Islet of Langerhans (tissue), 1 donor: ENCODE results near the gene ARVCF.

Source experiments
- FAIRE-seq: peaks from one replicate; lab custom pipeline; 2011; peaks lifted over from hg19 to GRCh38; lab: Jason Lieb, UNC

Gene ARVCF

GRCh38 chr22:20052309-20053259, 36.0 kb upstream of the ARVCF start:
- no peak for FAIRE-seq

- FAIRE-seq, result no peak
Measured at GRCh38 chr22:20051927-20052308, 35.3 kb upstream of the ARVCF start.

GRCh38 chr22:20046730-20047129, 30.1 kb upstream of the ARVCF start:
- no peak for FAIRE-seq

- no peak for FAIRE-seq
Measured at GRCh38 chr22:20044495-20045151, 28.0 kb upstream of the ARVCF start.

- FAIRE-seq, result no peak
Measured at GRCh38 chr22:20043997-20044342, 27.3 kb upstream of the ARVCF start.

- FAIRE-seq, result no peak
Measured at GRCh38 chr22:20043057-20043996, 26.7 kb upstream of the ARVCF start.

GRCh38 chr22:20040327-20041200, 23.9 kb upstream of the ARVCF start:
- FAIRE-seq, result no peak

- FAIRE-seq, result no peak
Measured at GRCh38 chr22:20039683-20040325, 23.2 kb upstream of the ARVCF start.

GRCh38 chr22:20038574-20038973, 22.0 kb upstream of the ARVCF start:
- FAIRE-seq, result no peak

- FAIRE-seq, result no peak
Measured at GRCh38 chr22:20037419-20037818, 20.8 kb upstream of the ARVCF start.

- FAIRE-seq, result no peak
Measured at GRCh38 chr22:20036535-20037392, 20.1 kb upstream of the ARVCF start.

- no peak for FAIRE-seq
Measured at GRCh38 chr22:20036084-20036482, 19.5 kb upstream of the ARVCF start.

GRCh38 chr22:20035375-20036083, 18.9 kb upstream of the ARVCF start:
- FAIRE-seq, result no peak

- FAIRE-seq, result no peak
Measured at GRCh38 chr22:20034143-20034542, 17.5 kb upstream of the ARVCF start.

GRCh38 chr22:20033045-20033706, 16.6 kb upstream of the ARVCF start:
- no peak for FAIRE-seq

GRCh38 chr22:20032407-20032991, 15.9 kb upstream of the ARVCF start:
- no peak for FAIRE-seq

GRCh38 chr22:20031732-20032406, 15.2 kb upstream of the ARVCF start:
- no peak for FAIRE-seq
